ENCODE measurements around the gene TEN1.
A peak's percentile ranks its signal among the peaks of the same experiment; 100 is the strongest.

Gene TEN1

DNA sequence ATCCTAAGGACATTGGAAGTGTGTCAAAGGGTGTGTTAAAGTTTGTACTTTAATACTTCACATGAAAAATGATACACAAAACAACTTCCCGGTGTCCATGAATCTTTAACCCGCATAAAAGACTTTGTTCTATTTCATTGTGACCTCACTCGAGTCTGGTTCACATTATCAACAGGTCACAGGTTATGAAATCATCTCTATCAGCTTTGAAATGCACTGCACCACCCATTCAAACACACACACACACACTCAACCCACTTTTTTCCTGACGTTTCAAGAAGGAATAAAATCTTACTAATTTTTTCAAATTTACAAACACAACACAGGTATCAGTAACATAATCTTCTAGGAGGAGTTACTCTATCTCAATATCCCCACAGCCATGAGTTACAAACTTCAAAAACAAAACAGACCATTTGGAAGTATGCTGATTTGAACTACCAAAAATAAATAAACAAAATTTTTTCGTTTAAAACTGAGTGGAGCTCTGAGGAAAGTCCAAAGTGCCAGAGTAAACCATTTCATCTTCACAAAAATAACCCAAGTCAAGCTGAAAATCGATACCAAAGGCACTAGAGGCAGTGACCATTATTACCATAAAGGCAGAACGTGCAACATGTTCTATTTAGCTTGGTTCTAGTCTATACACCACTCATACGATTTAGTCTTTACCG is 2.7 kb upstream of the TEN1 start:
- no peak for DNase-seq (ENCODE audit: low read depth)

DNA sequence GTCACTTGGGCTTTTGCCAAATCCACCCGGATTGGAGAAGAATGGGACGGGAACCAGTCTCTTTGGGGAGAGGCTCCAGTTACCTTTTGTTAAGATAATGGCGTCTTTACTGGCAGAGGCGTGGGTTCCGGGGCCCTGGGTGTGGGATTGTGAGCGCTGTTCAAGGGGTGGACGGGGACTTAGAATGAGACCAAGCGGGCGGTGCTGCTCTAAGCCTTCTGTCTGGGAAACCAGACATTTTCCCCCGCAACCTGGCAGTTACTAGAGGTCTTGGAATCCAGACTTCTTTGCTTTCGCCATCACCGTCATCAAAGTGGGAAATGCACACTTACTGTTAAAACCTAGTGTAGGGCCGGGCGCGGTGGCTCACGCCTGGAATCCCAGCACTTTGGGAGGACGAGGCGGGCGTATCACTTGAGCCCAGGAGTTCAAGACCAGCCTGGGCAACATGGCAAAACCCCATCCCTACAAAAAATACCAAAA is 706 bp downstream of the TEN1 start:
- no peak for DNase-seq (ENCODE audit: low read depth)

DNA sequence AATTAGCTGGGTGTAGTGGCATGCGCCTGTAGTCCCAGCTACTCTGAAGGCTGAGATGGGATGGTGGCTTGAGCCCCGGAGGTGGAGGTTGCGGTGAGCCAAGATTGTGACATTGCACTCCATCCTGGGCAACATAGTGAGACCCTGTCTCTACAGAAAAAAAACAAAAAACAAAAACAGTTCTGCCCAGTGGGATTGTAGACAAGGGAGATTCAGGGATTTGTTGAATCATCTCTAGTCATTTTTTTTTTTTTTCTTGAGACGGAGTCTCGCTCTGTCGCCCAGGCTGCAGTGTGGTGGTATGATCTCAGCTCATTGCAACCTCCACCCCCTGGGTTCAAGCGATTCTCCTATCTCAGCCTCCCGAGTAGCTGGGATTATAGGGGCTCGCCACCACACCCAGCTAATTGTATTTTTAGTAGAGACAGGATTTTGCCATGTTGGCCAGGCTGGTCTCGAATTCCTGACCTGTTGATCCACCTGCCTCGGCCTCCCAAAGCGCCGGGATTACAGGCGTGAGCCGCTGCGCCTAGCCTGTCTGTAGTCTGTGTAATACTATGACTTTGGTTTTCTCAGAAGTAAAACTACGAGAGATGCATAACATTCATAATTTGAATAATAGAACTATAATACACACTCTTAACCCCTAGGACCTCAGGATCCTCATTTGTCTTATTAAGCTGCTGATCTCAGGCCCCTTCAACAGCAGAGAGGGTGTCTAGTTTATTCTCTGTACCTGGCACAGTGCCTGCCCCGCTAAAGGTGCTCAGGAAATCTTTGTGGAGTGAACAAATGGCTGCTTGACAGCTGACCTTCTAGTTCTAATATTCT is 1.4 kb downstream of the TEN1 start:
- no peak for DNase-seq (ENCODE audit: low read depth)

DNA sequence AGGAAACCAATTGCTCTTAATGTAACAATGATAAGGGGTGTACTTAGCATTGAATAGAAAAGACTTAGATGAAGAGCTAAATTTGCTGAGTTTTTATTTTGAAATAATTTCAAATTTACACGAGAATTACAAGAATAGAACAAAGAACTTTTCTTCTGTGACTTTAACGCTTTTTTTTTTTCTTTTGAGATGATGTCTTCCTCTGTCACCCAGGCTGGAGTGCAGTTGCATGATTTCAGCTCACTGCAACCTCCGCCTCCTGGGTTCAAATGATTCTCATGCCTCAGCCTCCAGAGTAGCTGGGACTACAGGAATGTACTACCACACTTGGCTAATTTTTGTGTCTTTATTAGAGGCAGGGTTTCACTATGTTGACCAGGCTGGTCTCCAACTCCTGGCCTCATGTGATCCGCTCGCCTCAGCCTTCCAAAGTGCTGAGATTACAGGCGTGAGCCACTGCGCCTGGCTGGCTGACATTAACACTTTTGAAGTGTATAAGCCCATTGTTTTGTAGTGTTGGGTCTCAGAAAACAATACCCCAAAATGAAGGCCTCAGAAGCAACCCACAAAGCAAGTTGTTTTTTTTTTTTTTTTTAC is 2.1 kb downstream of the TEN1 start:
- DNase-seq (ENCODE audit: low read depth), result no peak

DNA sequence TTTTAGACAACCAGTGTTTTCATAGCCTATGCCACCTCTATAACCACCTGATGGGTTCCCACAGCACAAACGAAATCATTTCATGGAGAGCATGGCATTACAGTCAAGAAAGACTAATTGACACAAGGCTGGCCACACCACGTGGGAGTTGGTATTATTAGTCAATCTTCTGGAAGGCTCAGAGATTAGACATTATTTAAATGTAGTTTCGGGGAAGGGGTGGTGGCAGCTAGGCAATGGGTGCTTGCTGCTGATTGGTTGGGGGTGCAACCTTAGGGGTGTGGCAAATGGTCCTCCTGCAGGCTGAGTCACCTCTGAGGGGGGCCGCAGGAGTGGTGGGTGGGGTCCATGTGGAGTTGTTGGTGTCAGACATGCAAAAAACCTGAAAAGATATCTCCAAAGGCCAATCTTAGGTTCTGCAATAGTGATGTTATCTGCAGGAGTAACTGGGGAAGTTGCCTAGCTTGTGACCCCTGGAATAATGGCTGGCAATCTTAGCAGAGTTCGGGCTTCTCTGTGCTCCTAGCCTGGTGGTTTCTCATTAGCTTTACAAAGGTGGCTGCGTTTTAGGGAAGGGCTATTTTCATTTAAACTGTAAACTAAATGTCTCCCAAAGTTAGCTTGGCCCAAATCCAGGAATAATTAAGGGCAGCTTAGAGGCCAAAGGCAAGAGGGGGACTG is 4.6 kb downstream of the TEN1 start:
- DNase-seq (ENCODE audit: low read depth), result no peak

DNA sequence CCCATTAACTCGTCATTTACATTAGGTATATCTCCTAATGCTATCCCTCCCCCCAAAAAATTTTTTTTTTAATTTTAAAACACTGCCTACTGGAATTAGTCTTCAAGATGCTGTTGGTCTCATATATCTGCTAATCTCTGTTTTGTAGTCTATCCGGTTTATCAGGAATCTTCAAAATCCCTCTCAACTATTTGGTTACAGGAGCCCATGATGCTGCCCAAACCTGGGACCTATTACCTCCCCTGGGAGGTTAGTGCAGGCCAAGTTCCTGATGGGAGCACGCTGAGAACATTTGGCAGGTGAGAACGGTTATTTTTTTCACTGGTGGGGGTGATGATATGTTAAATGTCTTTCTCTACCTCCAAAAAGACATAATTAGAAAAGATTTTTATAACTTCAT is 6.9 kb downstream of the TEN1 start:
- no peak for DNase-seq (ENCODE audit: low read depth)

DNA sequence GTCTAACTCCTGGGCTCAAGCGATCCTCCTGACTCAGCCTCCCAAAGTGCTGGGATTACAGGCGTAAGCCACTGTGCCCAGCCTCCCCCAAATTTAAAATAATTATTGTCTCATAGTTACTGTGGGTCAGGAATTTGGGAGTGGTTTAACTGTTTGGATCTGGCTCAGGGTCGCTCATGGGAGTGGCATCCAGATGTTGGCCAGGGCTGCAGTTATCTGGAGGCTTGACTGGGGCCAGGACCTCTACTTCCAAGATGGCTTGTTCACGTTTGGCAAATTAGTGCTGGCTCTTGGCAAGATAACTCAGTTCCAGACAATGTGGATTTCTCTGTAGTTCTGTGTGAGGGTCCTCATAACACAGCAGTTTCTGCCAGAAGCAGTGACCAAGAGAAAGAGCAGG is 8.0 kb downstream of the TEN1 start:
- DNase-seq (ENCODE audit: low read depth), result no peak

DNA sequence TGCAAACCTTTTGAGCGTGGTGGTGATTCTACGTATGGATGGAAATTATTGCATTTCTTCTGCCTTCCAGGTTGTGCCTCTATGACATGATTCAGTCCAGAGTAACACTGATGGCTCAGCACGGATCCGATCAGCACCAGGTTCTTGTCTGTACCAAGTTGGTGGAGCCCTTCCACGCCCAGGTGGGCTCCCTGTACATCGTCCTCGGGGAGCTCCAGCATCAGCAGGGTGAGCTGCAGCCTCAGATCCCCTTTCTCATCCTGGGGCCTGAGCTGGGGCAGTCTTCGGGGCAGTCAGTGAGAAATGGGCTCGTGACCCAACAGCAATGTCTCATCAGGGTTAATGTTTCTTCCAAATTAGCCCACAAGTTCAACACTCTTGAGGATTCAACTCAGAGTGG is 12.4 kb downstream of the TEN1 start:
- DNase-seq (ENCODE audit: low read depth), result no peak

DNA sequence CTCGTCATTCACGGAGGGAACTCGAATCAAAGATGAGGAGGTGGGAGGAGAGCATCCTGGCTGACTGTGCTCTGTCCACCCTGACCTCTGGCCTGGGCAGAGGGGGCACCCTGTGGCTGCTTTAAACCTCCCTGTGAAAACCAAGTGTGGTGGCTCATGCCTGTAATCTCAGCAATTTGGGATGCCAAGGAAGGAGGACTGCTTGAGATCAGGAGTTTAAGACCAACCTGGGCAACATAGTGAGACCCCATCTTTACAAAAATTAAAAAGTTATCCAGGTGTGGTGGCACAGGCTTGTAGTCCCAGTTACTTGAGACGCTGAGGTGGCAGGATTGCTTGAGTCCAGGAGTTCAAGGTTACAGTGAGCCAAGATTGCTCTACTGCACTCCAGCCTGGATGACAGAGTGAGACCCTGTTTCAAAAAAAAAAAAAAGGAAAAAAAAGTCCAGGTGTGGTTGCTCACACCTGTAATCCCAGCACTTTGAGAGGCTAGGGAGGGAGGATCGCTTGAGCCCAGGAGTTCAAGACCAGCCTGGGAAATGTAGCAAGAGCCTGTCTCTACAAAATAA is 15.8 kb downstream of the TEN1 start:
- no peak for DNase-seq (ENCODE audit: low read depth)

DNA sequence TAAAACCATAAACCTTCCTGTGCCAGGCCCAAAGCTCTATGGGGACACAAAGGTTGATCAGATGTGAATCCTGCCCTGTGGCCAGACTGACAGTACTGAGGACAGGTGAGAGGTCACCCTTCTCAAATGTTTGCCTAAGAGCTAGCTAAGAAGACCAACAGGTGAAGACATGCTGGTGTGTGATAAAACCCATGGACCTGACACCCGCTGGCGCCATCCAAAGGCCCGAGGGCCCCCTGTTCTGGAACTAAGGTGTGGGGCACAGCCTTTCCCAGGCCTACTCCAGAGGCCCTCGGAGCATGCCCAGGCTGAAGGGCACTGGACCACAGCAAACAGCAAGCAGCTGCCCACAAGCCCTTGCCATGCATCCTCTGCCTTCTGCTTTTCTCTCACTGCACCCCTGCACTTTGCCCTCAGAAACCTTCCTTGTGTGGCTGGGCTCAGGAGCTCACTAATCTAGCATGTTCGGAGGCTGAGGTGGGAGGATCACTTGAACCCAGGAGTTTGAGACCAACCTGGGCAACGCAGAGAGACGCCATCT is 16.4 kb downstream of the TEN1 start:
- DNase-seq (ENCODE audit: low read depth), result no peak

DNA sequence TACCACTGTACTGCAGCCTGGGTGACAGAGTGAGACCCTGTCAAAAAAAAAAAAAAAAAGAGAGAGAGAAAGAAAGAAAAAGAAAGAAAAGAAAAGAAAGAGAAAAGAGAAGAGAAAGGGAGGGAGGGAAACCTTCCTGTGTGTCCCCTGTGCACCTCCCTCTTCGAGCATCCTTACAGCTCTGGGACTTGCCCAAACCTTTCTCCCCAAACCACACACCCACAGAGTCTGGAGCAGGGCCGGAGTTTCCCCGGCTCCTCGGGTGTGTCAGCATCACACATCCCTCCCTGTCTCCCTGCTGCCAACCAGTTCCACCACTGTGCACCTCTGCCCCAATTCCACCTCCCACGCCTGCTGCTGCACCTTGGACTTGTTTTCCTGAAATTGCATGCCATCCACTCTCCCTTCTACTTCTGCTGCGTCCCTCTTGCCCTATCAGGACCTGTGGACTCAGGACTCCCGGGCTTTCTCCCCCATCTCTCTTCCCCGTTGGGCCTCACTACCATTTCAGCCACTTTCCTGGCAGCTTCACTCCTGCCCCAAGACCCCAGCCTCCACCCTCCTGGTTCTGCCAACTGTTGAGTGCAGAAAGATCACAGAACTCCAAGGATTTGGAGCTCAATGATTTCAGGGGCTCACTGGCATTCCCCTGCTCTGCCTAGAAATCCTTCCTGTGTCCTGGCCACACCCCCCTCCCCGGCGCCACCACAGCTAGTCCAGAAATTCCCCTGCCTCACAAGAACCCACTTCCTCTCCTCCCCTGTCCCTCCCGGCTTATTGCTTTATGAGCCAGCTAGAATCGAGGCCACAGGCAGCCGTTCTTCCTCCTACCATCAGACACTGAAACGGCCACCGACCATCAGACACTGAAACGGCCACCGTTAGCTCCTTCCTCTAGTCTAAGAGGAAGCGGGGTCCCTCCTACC is 17.9 kb downstream of the TEN1 start:
- no peak for DNase-seq (ENCODE audit: low read depth)

DNA sequence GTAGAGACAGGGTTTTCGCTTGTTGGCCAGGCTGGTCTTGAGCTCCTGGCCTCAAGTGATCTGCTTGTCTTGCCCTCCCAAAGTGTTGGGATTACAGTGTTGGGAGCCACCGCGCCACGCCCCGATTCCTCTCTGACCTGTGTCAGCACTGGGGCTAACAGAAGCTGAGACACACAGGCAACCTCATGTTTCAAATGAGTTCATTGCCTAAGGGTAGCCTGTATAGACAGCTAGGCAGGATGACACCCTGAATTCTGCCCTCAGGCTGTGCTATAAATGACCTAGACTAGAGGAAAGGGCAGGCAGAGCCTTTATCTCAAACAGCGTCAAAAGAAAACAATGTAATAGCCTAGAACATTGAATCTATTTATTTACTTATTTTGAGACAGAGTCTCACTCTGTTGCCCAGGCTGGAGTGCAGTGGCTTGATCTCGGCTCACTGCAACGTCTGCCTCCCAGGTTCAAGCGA is 19.3 kb downstream of the TEN1 start:
- DNase-seq (ENCODE audit: low read depth), result no peak

DNA sequence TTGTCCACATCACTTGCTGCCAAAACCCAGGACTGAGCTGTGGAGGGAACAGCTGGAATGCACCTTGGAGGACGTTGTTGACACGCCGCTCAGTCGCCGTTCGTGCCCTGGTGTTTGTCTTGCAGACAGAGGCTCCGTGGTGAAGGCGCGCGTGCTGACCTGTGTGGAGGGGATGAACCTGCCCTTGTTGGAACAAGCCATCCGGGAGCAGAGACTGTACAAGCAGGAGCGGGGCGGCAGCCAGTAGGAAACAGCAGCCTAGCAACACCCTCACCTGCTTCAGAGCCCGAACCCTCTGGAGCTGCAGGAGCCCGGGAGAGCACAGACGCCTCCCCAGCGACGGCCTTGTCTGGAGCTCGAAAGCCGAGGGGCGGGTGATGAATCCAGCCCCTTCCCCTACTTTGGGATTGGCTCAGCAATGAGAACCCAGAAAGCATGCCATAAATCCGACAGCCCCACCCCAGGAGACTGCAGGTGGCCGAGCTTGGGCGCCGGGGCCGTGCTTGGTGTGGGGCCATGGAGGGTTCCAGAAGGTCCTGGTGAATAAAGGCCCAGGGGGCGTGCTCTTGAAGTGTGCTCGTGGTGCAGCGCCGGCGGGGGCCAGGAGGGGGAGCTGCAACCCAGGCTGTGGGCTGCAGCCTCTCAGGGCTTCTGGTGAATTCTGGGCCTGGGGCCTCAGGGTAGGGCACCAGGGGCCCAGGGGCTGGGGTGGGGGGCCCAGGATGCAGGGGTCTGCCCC is 21.1 kb downstream of the TEN1 start:
- peak; percentile 38 for DNase-seq (ENCODE audit: low read depth)

DNA sequence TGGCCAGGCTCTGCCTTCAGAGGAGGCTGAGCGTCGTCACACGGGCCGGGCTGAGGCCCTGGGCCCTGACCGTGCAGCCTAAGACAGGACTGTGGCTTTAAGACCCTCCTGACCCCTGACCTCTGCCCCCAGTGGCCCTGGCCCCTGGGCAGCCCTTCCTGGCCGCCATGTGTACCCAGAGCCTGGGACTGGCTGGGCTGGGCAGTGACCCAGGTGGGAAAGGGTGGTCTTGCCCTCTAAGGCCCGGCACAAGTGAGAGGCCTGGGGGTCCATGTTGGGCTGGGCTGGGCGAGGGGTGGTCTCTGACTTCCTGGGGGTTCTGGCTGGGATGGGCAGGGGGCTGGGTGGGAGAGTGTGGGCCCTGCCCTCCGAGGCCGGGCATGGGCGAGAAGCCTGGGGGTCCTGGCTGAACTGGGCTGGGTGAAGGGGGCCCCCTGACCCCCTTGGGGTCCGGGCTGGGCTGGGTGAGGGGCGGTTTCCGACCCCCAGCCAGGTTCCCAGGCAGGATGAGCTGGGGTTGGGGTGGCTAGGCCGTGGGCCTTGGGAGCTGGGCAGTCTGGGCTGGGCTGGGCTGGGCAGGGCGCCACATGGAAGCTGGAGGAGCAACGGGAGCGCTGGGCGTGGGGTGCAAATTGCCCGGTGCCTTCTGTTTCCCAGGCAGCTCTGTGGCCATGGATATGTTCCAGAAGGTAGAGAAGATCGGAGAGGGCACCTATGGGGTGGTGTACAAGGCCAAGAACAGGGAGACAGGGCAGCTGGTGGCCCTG is 21.9 kb downstream of the TEN1 start, which contains the start of gene CDK3:
Gene CDK3 (plus strand): TSS at position 101 of the 767 bp plus-strand sequence. CDS start 571 bp downstream, at position 672.
- no peak for DNase-seq (ENCODE audit: low read depth)

DNA sequence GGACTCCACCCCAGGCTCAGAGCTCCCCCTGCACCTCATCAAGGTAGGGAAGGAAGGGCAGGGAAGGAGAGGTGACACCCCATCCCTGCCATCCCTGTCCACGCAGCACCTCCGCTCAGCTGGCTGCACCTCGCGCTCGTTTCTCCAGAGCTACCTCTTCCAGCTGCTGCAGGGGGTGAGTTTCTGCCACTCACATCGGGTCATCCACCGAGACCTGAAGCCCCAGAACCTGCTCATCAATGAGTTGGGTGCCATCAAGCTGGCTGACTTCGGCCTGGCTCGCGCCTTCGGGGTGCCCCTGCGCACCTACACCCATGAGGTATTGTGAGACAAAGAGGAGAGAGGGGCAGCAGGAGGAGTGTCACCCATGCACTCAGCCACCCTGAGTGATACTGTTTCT is 23.1 kb downstream of the TEN1 start:
- DNase-seq (ENCODE audit: low read depth), result no peak

DNA sequence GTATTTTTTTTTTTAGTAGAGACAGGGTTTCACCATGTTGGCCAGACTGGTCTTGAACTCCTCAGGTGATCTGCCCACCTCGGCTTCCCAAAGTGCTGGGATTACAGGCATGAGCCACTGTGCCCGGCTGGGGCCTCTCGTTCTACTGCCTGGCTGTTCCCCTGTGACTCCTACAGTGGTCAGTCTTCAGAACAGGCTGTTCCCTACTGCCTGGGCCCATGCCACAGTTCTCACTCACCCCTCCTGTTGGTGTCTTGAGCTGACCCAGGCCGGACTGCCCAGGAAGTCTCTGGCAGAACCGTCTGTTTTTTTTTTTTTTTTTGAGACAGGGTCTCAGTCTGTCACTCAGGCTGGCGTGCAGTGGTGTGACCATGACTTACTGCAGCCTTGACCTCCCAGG is 24.9 kb downstream of the TEN1 start:
- DNase-seq (ENCODE audit: low read depth), result no peak

DNA sequence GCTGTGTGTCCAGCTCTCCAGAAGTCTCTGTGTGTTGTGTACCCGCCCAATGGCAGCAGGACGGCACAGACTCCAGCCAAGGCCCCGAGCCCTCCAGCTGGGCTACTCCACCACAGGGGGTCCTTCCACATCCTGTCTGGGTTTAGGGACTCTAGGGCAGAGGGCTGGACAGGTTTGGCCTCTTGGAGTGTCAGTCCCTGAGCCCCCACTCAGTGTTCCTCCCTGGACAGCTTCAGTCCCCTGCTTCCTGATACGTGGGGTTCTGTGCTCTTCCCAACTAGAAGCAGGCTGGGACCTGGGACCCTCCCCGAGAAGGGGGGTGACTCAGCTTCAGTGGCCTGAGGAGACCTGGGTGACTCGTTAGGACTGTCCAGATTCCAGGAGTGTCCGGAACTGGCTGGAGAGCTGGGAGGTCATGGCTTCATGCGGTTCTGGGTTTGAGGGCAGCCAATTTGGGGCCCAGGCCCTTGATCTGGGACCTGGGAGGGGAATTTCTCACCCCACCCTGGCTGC is 25.8 kb downstream of the TEN1 start:
- no peak for DNase-seq (ENCODE audit: low read depth)

DNA sequence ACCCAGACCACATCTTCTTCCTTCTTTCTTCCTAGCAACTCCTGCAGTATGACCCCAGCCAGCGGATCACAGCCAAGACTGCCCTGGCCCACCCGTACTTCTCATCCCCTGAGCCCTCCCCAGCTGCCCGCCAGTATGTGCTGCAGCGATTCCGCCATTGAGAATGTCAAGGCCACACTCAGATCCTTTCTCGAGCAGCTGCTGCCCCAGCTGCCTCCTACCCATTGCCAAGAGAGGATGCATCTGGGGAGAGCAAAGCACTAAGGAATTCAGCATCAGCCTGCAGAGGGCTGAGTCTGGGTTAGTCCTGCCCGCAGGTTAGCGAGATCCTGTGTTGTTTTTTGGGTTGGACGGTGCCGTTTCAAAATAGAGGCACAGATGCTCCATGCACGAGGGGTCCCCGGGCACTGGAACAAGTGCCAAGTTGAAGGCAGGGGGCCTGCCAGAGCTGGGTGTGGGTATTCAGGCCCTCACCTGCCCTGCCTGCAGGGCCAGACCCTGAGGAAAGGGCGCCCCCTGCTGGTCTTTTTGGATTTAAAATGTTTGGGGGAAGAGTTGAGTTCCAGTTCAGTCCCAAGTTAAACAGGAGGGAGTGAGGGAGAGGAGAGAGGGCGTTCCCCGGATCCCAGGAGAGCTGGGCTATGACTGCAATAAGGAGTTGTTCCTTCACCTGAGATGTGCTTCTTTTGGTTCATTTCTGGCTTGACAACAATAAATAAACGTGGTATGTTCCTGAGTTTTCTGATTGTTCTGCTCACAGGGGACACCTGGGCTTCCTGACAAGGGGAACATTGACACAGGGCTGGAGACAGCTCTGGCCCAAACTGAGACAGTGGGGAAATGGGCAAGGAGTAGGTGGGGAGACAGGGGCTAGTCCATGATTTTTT is 26.5 kb downstream of the TEN1 start:
- DNase-seq (ENCODE audit: low read depth), result peak; percentile 60
